HFF-Myc (cell line): ENCODE measurements around the gene TELO2.

Source experiments
- DNase-seq: peaks from one replicate; pipeline ENCODE4 v3.0.0-alpha.2; 2011; ENCODE audit warnings: low read depth; ENCODE audit errors: extremely low read depth
- H3K4me3 ChIP-seq: replicated peaks from 2 replicates; pipeline ENCODE4 v1.5.1; 2011; ENCODE audit warnings: low read depth, mild to moderate bottlenecking, control low read depth, low read length
- CTCF ChIP-seq: IDR thresholded peaks from 2 replicates; pipeline ENCODE4 v1.5.1; 2012; ENCODE audit warnings: mild to moderate bottlenecking, low read depth, low read length, control low read depth; ENCODE audit errors: missing control alignments

The TELO2 gene

GRCh38 chr16:1498899-1499676 lies 5.9 kb downstream of the TELO2 start:
- H3K4me3 ChIP-seq, result no peak overlapping the region
- no peak for DNase-seq
- no peak for TF ChIP-seq CTCF

GRCh38 chr16:1499756-1500464 lies 6.8 kb downstream of the TELO2 start:
- no peak overlapping the region for H3K4me3 ChIP-seq
- DNase-seq, result no peak
- TF ChIP-seq CTCF, result no peak

- TF ChIP-seq CTCF, result no peak
- H3K4me3 ChIP-seq, result no peak overlapping the region
- DNase-seq, result no peak
Measured at GRCh38 chr16:1500465-1501150, 7.4 kb downstream of the TELO2 start.

- no peak for DNase-seq
- no peak overlapping the region for H3K4me3 ChIP-seq
- TF ChIP-seq CTCF, result no peak
Measured at GRCh38 chr16:1501630-1502029, 8.5 kb downstream of the TELO2 start.

- TF ChIP-seq CTCF, result no peak
- H3K4me3 ChIP-seq, result no peak overlapping the region
- DNase-seq, result no peak
Measured at GRCh38 chr16:1502092-1503004, 9.2 kb downstream of the TELO2 start.

GRCh38 chr16:1503110-1503955 lies 10.2 kb downstream of the TELO2 start:
- DNase-seq, result no peak
- no peak overlapping the region for H3K4me3 ChIP-seq
- TF ChIP-seq CTCF, result no peak
